ENCODE results near the gene HS3ST6.
"Not testable (repeated sequence)": the region's sequence is repeated elsewhere in the genome, so short reads cannot be mapped to it uniquely, and the experiment has no call there.

Gene HS3ST6

GRCh38 chr16:1876066-1876465 lies 42.1 kb downstream of the HS3ST6 start:
- DNase-seq: not testable (repeated sequence)

DNA sequence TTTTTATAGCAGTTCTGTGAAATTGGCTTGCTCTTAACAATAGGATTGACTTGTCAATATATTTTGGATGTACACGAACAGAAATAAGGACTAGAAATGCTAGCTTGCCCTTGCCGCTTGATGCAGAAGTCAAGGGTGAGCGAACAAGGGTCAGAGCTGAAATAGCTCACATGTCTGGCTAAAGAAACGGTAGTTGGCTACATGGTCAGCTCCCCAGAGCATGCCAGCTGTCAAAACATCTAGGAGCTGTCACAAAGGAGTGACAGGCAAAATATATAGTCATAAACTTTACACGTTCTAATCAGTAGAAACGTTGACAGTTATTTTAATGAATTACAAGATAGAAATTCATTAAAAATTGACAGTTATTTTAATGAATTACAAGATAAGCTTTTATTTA lies 43.4 kb downstream of the HS3ST6 start:
- DNase-seq: no peak

- peak; percentile 42 for DNase-seq
Observed at GRCh38 chr16:1871974-1872635, 46.1 kb downstream of the HS3ST6 start, which contains the start of gene MEIOB. TSS of gene MEIOB (minus strand) at chr16:1872164. CDS start at chr16:1868175, 3,989 bp downstream.

GRCh38 chr16:1870365-1871082 lies 47.7 kb downstream of the HS3ST6 start:
- DNase-seq: peak; percentile 91

DNA sequence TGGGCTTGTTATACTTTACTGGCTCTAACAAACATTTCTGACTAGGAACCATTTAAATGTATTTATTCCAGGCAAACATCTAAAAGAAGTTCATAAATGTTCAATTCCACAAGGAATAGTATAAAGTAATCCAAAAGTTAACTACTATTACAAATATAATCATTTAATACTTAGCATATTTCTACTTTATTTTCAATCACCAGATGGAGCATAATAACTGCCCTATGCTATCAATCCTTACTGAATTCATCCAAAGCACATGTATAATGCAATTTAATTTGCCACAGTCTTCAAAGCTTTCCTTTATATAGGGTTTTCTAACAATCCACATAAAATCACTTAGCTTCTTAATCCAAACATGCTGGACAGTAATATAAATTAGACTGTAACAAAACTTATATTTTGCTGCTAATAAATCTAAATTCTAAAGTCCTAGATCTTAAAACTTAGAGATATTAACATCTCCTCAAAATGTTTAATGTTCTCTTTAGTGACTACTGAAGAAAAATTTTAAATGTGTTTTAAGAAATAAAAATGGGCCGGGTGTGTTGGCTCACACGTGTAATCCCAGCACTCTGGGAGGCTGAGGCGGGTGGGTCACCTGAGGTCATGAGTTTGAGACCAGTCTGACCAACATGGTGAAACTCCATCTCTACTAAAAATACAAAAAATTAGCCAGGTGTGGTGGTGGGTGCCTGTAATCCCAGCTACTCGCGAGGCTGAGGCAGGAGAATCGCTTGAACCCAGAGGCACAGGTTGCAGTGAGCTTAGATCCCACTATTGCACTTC lies 52.1 kb downstream of the HS3ST6 start:
- no peak for DNase-seq

DNA sequence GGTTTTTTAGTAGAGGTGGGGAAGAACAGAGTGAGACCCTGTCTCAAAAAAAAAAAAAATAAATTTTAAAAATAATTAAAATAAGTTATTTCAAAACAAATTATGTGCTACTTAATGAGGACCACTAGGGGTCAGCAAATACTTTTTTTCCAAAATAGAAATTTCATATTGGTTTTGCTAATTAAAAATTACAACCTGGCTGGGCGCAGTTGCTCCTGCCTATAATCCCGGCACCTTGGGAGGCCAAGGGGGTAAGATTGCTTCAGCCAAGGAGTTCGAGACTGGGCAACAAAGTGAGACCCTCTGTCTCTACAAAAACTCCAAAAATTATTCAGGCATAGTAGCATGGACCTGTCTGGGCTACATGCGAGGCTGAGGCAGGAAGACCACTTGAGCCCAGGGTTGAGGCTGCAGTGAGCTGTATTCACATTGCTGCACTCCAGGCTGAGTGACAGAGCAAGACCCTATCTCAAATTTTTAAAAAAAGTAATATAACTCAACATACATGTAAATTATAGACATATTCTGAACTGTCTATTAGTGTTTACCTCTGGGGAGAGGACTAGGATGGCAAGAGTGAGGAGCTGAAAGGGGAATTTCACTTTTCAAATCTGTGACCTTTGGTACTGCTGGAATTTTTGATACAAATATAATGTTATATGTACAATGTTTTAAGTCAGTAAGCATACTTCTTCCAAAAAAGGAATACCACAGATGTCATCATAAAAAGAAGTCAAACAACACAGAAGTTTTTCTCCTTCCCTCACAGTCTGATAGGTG lies 54.3 kb downstream of the HS3ST6 start:
- DNase-seq: peak; percentile 38

DNA sequence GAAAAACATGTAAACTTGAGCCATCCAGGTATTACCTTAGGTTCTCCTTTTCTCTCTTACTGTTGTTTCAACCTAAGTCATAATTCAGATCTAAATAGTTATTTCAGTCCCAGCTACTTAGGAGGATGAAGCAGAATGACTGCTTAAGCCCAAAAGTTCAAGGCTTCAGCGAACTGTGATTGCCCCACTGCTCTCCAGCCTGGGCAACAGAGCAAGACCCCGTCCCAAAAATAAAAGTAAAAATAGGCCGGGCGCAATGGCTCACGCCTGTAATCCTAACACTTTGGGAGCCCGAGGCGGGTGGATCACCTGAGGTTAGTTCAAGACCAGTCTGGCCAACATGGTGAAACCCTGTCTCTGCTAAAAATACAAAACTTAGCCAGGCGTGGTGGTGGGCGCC lies 55.8 kb downstream of the HS3ST6 start:
- no peak for DNase-seq

- DNase-seq: no peak
Observed at GRCh38 chr16:1861730-1862129, 56.5 kb downstream of the HS3ST6 start.
